ENCODE data around the gene PPP3R2. TPM values are rescaled to one million over a fixed set of nuclear protein-coding genes. Genes with fewer than 3 reads are reported as not detected.

PPP3R2 gene
- total RNA-seq (not detected), polyA plus RNA-seq (not detected)

- CTCF ChIA-PET (ENCODE audit: partially characterized antibody) = no interaction called here
- DNase-seq = no peak
- POLR2A ChIA-PET (ENCODE audit: partially characterized antibody) = no interaction called here
- no peaks in the 10 kb centered on the region for H3K9me3 ChIP-seq (ENCODE audit: control insufficient read depth in 1 of 2, low read length in 2 of 2)
- H3K27me3 Mint-ChIP-seq = peaks cover 3 to 4% of the 10 kb centered on the region in 2 donors
- no peak within 1 kb of the TSS for H3K27ac Mint-ChIP-seq
- no peak within 1 kb of the TSS for H3K27ac ChIP-seq (ENCODE audit: low read depth, low read length)
- H3K36me3 ChIP-seq (ENCODE audit: insufficient read depth, low read length) = no peaks in the 10 kb centered on the region
- H3K4me1 ChIP-seq (ENCODE audit: insufficient read depth, low read length) = no peaks in the 10 kb centered on the region
- no peak within 1 kb of the TSS for H3K4me3 ChIP-seq (ENCODE audit: low read length in 2 of 2)
- no peaks in the 10 kb centered on the region for H3K36me3 Mint-ChIP-seq
- H3K4me1 Mint-ChIP-seq = no peaks in the 10 kb centered on the region
- no peak within 1 kb of the TSS for H3K4me3 Mint-ChIP-seq
- intact Hi-C loops (cut with micrococcal nuclease) = no loop called here
- H3K9me3 Mint-ChIP-seq = no peaks in the 10 kb centered on the region
- H3K27me3 ChIP-seq (ENCODE audit: insufficient read depth, low read length) = no peaks in the 10 kb centered on the region
Measured at GRCh38 chr9:101594796-101595195, at the start of gene PPP3R2. Gene PPP3R2 (minus strand): TSS chr9:101594969. CDS start chr9:101594921, 48 bp downstream.

GRCh38 chr9:101639785-101640665, 45.3 kb upstream of the PPP3R2 start:
- Mint-ChIP-seq H3K27me3 (peaks cover 1 to 3% of the 10 kb centered on the region in 2 donors), H3K4me3 (no peak overlapping the region), H3K36me3 (no peaks in the 10 kb centered on the region), H3K4me1 (no peaks in the 10 kb centered on the region), H3K9me3 (peaks cover 0 to 9% (median 1%) of the 10 kb centered on the region in 8 donors), H3K27ac (no peak overlapping the region)
- H3K27ac ChIP-seq (ENCODE audit: low read depth, low read length) = no peak overlapping the region
- no peaks in the 10 kb centered on the region for H3K27me3 ChIP-seq (ENCODE audit: insufficient read depth, low read length)
- H3K4me1 ChIP-seq (ENCODE audit: insufficient read depth, low read length) = no peaks in the 10 kb centered on the region
- no peak overlapping the region for H3K4me3 ChIP-seq (ENCODE audit: low read length in 2 of 2)
- H3K36me3 ChIP-seq (ENCODE audit: insufficient read depth, low read length) = no peaks in the 10 kb centered on the region
- CTCF ChIA-PET (ENCODE audit: partially characterized antibody) = no interaction called here
- no peaks in the 10 kb centered on the region for H3K9me3 ChIP-seq (ENCODE audit: control insufficient read depth in 1 of 2, low read length in 2 of 2)
- no peak for DNase-seq
- POLR2A ChIA-PET (ENCODE audit: partially characterized antibody) = no interaction called here
- intact Hi-C loops (cut with micrococcal nuclease) = no loop called here

DNA sequence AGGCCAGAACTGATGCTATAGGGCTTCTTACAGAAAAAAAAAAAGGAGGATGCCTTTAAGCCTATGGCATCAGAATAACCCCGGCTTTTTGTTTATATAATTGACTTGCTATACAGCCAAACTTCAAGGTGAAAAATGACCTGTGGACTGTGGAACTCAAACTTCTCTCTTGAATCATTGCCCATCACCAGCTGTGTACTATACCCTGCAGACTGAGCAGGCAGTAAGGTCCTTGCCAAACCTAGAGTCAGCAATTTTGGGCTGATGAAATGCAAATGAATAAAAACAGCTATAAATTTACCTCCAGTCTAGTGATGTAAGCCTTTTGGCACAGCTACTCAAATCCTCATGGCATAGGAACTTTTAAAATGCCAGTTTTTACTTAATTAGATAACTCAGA, 44.5 kb upstream of the PPP3R2 start:
- Histone ChIP-seq H3K9me3 (ENCODE audit: control insufficient read depth in 1 of 2, low read length in 2 of 2) (no peaks in the 10 kb centered on the region), H3K36me3 (ENCODE audit: insufficient read depth, low read length) (no peaks in the 10 kb centered on the region), H3K4me3 (ENCODE audit: low read length in 2 of 2) (no peak overlapping the region), H3K27me3 (ENCODE audit: insufficient read depth, low read length) (no peaks in the 10 kb centered on the region), H3K27ac (ENCODE audit: low read depth, low read length) (no peak overlapping the region), H3K4me1 (ENCODE audit: insufficient read depth, low read length) (no peaks in the 10 kb centered on the region)
- ChIA-PET CTCF (ENCODE audit: partially characterized antibody) (no interaction called here), POLR2A (ENCODE audit: partially characterized antibody) (no interaction called here)
- H3K4me3 Mint-ChIP-seq = no peak overlapping the region
- DNase-seq = no peak
- no peaks in the 10 kb centered on the region for H3K4me1 Mint-ChIP-seq
- H3K27ac Mint-ChIP-seq = no peak overlapping the region
- H3K36me3 Mint-ChIP-seq = no peaks in the 10 kb centered on the region
- H3K9me3 Mint-ChIP-seq = peaks cover 0 to 8% (median 1%) of the 10 kb centered on the region in 8 donors
- intact Hi-C loops (cut with micrococcal nuclease) = no loop called here
- peaks cover 3% of the 10 kb centered on the region in 2 donors for H3K27me3 Mint-ChIP-seq

GRCh38 chr9:101636247-101636646, 41.5 kb upstream of the PPP3R2 start:
- Histone ChIP-seq H3K27me3 (ENCODE audit: insufficient read depth, low read length) (no peaks in the 10 kb centered on the region), H3K36me3 (ENCODE audit: insufficient read depth, low read length) (no peaks in the 10 kb centered on the region), H3K27ac (ENCODE audit: low read depth, low read length) (no peak overlapping the region), H3K4me3 (ENCODE audit: low read length in 2 of 2) (no peak overlapping the region), H3K9me3 (ENCODE audit: control insufficient read depth in 1 of 2, low read length in 2 of 2) (no peaks in the 10 kb centered on the region), H3K4me1 (ENCODE audit: insufficient read depth, low read length) (no peaks in the 10 kb centered on the region)
- Mint-ChIP-seq H3K27ac (no peak overlapping the region), H3K27me3 (peaks cover 3% of the 10 kb centered on the region in 2 donors), H3K4me3 (no peak overlapping the region), H3K36me3 (no peaks in the 10 kb centered on the region), H3K4me1 (no peaks in the 10 kb centered on the region), H3K9me3 (peaks cover 0 to 3% (median 0%) of the 10 kb centered on the region in 8 donors)
- DNase-seq = no peak
- intact Hi-C loops (cut with micrococcal nuclease) = no loop called here
- ChIA-PET CTCF (ENCODE audit: partially characterized antibody) (no interaction called here), POLR2A (ENCODE audit: partially characterized antibody) (no interaction called here)

DNA sequence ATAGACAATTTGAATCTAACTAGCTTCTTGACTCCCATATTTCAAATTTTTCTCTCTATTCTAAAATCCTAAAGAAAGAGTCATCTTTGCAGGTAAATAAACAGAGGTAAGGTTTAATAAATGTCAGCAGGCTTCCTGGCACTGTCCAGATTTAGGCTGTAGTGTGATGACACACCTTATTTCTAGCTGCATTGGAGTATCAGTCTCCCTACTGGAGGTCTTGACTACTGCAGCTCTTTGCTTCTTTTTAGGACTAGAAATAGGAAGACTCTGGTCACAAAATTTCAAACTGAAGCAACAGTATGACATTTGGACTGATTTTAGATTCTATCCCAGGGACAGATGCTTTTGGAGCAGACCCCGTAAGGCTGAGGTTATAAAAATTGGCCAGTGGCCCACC, 40.7 kb upstream of the PPP3R2 start:
- Mint-ChIP-seq H3K27me3 (peaks cover 3% of the 10 kb centered on the region in 2 donors), H3K4me1 (no peaks in the 10 kb centered on the region), H3K9me3 (peaks cover 0 to 3% (median 0%) of the 10 kb centered on the region in 8 donors), H3K4me3 (no peak overlapping the region), H3K27ac (no peak overlapping the region), H3K36me3 (no peaks in the 10 kb centered on the region)
- Histone ChIP-seq H3K27ac (ENCODE audit: low read depth, low read length) (no peak overlapping the region), H3K36me3 (ENCODE audit: insufficient read depth, low read length) (no peaks in the 10 kb centered on the region), H3K9me3 (ENCODE audit: control insufficient read depth in 1 of 2, low read length in 2 of 2) (no peaks in the 10 kb centered on the region), H3K4me1 (ENCODE audit: insufficient read depth, low read length) (no peaks in the 10 kb centered on the region), H3K4me3 (ENCODE audit: low read length in 2 of 2) (no peak overlapping the region), H3K27me3 (ENCODE audit: insufficient read depth, low read length) (no peaks in the 10 kb centered on the region)
- DNase-seq = no peak
- CTCF ChIA-PET (ENCODE audit: partially characterized antibody) = no interaction called here
- intact Hi-C loops (cut with micrococcal nuclease) = no loop called here
- POLR2A ChIA-PET (ENCODE audit: partially characterized antibody) = no interaction called here

GRCh38 chr9:101634741-101635409, 40.1 kb upstream of the PPP3R2 start:
- POLR2A ChIA-PET (ENCODE audit: partially characterized antibody) = no interaction called here
- H3K4me1 Mint-ChIP-seq = no peaks in the 10 kb centered on the region
- Histone ChIP-seq H3K27ac (ENCODE audit: low read depth, low read length) (no peak overlapping the region), H3K4me3 (ENCODE audit: low read length in 2 of 2) (no peak overlapping the region), H3K27me3 (ENCODE audit: insufficient read depth, low read length) (no peaks in the 10 kb centered on the region), H3K36me3 (ENCODE audit: insufficient read depth, low read length) (no peaks in the 10 kb centered on the region), H3K4me1 (ENCODE audit: insufficient read depth, low read length) (no peaks in the 10 kb centered on the region), H3K9me3 (ENCODE audit: control insufficient read depth in 1 of 2, low read length in 2 of 2) (no peaks in the 10 kb centered on the region)
- intact Hi-C loops (cut with micrococcal nuclease) = no loop called here
- H3K27me3 Mint-ChIP-seq = peaks cover 3% of the 10 kb centered on the region in 2 donors
- H3K9me3 Mint-ChIP-seq = peaks cover 0 to 3% (median 0%) of the 10 kb centered on the region in 8 donors
- no peaks in the 10 kb centered on the region for H3K36me3 Mint-ChIP-seq
- no peak overlapping the region for H3K4me3 Mint-ChIP-seq
- DNase-seq = no peak
- CTCF ChIA-PET (ENCODE audit: partially characterized antibody) = no interaction called here
- no peak overlapping the region for H3K27ac Mint-ChIP-seq

DNA sequence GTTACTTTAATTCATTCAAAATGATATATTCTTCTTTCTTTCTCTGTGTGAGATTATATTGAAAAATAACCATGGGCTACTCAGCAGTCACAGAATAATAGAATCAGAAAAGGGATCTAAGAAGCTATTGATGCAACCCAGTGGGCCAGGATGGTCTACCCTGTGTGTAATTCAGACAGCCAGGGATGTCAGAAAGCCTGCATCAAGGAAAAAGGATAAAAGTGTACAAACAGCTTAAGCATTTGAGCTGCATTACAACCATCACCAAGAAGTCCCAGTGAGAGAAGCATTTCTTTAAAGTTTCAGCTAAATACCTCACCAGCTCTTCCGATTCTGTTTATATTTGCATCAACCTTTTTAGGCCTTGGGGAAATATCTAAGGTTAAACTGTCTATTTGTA, 37.8 kb upstream of the PPP3R2 start:
- Histone ChIP-seq H3K36me3 (ENCODE audit: insufficient read depth, low read length) (no peaks in the 10 kb centered on the region), H3K27me3 (ENCODE audit: insufficient read depth, low read length) (no peaks in the 10 kb centered on the region), H3K27ac (ENCODE audit: low read depth, low read length) (no peak overlapping the region), H3K9me3 (ENCODE audit: control insufficient read depth in 1 of 2, low read length in 2 of 2) (no peaks in the 10 kb centered on the region), H3K4me3 (ENCODE audit: low read length in 2 of 2) (no peak overlapping the region), H3K4me1 (ENCODE audit: insufficient read depth, low read length) (no peaks in the 10 kb centered on the region)
- Mint-ChIP-seq H3K36me3 (no peaks in the 10 kb centered on the region), H3K27me3 (peaks cover 3% of the 10 kb centered on the region in 2 donors), H3K4me3 (no peak overlapping the region), H3K9me3 (no peaks in the 10 kb centered on the region), H3K27ac (no peak overlapping the region), H3K4me1 (no peaks in the 10 kb centered on the region)
- ChIA-PET POLR2A (ENCODE audit: partially characterized antibody) (no interaction called here), CTCF (ENCODE audit: partially characterized antibody) (no interaction called here)
- no peak for DNase-seq
- intact Hi-C loops (cut with micrococcal nuclease) = no loop called here

Measured in CD4-positive, alpha-beta memory T cell (primary cell).